Muscle of leg (tissue), 11 donors: ENCODE data around the gene FMN1. TPM values are rescaled to one million over a fixed set of nuclear protein-coding genes. Genes with fewer than 3 reads are reported as not detected.

Experiments
- DNase-seq: peaks from one replicate; pipeline ENCODE4 v3.0.0; 2013
- H3K27ac ChIP-seq: one replicate; pipeline ENCODE4 v1.5.1; 2013; ENCODE audit warnings: mild to moderate bottlenecking, low read length, control low read depth
- H3K27me3 ChIP-seq: one replicate; pipeline ENCODE4 v1.6.1; 2013; ENCODE audit warnings: low read length; ENCODE audit not compliant: control insufficient read depth, insufficient read depth
- H3K36me3 ChIP-seq: one replicate; pipeline ENCODE4 v1.6.1; 2013; ENCODE audit warnings: low read length; ENCODE audit not compliant: control insufficient read depth, insufficient read depth
- H3K4me1 ChIP-seq: one replicate; pipeline ENCODE4 v1.6.1; 2013; ENCODE audit warnings: low read length; ENCODE audit not compliant: control insufficient read depth, insufficient read depth
- H3K4me3 ChIP-seq: one replicate; pipeline ENCODE4 v1.5.1; 2013; ENCODE audit warnings: low read length, control low read depth
- H3K9me3 ChIP-seq: replicated peaks from 2 replicates; pipeline ENCODE4 v1.6.1; 2013; ENCODE audit warnings: low read depth, low read length; ENCODE audit not compliant: control insufficient read depth
- WGBS: methylation state at CpG from one replicate; pipeline ENCODE4 v1.1.5; 2013; ENCODE audit warnings: missing lambda C conversion rate; ENCODE audit not compliant: insufficient coverage; 5-methylcytosine and 5-hydroxymethylcytosine counted together
- polyA plus RNA-seq, 8 donors: library from polyadenylated mRNA; unstranded; fragments of 120-200 nt; gene quantifications; one replicate each; pipeline versions ENCODE4 v1.2.1 to v1.2.3, GENCODE V29; 2013; ENCODE audit warnings: inconsistent platforms in 1 of 8, low replicate concordance in 1 of 8; ENCODE audit not compliant: insufficient read length in 8 of 8, insufficient read depth in 1 of 8
- total RNA-seq: library from RNA; stranded (reverse); fragments of 120-200 nt; gene quantifications from one replicate; pipeline ENCODE4 v1.2.4, GENCODE V29; 2013

Gene FMN1
- total and polyA plus RNA-seq, 9 donors: 0.50 to 3.5 (median 1.0) TPM

DNA sequence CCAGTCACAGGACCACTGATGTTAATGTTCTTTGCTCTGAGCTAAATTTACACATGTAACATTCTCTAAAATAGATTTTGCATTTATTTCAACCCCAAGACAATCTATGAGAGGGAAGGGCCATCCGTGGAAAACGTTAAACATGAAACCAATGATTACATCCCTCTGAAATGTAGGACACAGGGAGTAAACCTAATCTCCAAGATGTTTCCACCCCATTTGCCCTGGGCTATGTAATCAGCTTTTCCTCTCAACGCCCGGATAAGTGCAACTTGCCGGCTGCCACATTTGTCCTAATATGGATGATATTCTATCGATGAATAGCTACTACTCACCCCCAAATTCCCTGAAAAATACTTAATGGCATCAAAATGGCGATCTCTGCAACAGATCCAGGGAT, 6.4 kb upstream of the FMN1 start:
- DNase-seq: no peak
- Histone ChIP-seq H3K4me1 (no peaks in the 10 kb centered on the region), H3K9me3 (no peaks in the 10 kb centered on the region), H3K27ac (no peak overlapping the region), H3K4me3 (no peak overlapping the region), H3K36me3 (no peaks in the 10 kb centered on the region), H3K27me3 (peaks cover 2% of the 10 kb centered on the region)
- 60% methylated on average over 2 of the region's 7 CpGs for WGBS

DNA sequence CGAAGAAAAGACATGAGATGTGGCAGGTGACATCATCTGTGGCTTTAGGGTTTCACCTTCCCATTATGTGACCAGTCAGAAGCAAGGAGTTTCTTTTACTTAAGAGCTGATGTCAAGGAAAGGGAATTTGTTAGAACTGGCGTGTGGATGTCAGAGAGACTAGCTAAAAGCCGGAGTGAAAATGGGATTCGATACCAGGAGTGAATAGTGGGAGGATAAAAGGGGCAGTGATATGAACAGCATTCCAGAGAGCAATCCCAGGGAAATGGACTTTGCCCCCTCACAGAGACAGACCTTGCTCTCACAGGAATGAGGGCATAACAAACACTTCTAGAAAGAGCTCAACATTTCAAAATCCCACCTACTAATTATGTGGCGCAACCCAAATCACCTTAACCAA, 5.9 kb upstream of the FMN1 start:
- 55% methylated on average over 3 of the region's 5 CpGs for WGBS
- H3K36me3 ChIP-seq: no peaks in the 10 kb centered on the region
- H3K4me1 ChIP-seq: no peaks in the 10 kb centered on the region
- DNase-seq: no peak
- no peak overlapping the region for H3K4me3 ChIP-seq
- H3K27me3 ChIP-seq: peaks cover 2% of the 10 kb centered on the region
- H3K9me3 ChIP-seq: no peaks in the 10 kb centered on the region
- no peak overlapping the region for H3K27ac ChIP-seq

DNA sequence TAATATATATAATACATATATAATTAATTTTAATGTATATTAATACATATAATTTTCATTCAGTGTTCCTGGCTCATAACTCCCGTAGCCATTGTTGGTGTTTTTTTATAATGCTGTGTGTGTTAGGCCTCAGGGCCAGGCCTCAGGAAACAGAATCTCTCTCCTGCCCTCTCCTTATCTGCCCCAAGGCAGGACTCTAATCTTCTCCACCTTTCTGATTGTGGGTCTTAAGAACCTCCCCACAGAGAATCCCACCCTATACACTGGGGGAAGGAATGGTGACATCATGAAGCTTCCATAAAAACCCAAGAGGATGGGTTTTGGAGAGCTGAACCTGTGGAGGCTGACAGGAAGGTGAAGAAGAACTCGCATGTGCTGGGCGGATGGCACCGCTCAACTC, 4.0 kb upstream of the FMN1 start:
- H3K4me1 ChIP-seq: peaks cover 9% of the 10 kb centered on the region
- no peaks in the 10 kb centered on the region for H3K36me3 ChIP-seq
- no peaks in the 10 kb centered on the region for H3K9me3 ChIP-seq
- H3K27ac ChIP-seq: no peak overlapping the region
- no peak for DNase-seq
- no CpG with 5 or more reads among the region's 4 CpGs for WGBS
- peaks cover 9% of the 10 kb centered on the region for H3K27me3 ChIP-seq
- H3K4me3 ChIP-seq: no peak overlapping the region

DNA sequence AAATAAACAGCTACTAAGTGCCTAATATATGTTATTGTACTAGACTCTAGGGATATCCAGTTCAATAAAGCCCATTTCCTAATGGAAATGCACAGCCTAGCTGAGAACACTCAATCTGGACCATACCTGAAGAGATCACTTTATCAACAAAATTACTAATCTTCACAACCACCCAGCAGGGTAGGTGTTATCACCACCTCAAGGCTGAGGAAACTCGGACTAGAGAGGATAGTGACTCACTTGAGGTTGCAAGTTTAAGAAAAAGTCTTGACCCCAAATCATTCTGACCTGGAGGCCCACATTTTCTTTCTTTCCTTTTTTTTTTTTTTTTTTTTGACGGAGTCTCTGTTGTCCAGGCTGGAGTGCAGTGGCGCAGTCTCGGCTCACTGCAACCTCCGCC, 3.1 kb upstream of the FMN1 start:
- Histone ChIP-seq H3K27ac (no peak overlapping the region), H3K36me3 (no peaks in the 10 kb centered on the region), H3K9me3 (no peaks in the 10 kb centered on the region), H3K4me3 (no peak overlapping the region), H3K27me3 (peaks cover 13% of the 10 kb centered on the region), H3K4me1 (peaks cover 9% of the 10 kb centered on the region)
- no CpG with 5 or more reads among the region's 5 CpGs for WGBS
- DNase-seq: no peak

DNA sequence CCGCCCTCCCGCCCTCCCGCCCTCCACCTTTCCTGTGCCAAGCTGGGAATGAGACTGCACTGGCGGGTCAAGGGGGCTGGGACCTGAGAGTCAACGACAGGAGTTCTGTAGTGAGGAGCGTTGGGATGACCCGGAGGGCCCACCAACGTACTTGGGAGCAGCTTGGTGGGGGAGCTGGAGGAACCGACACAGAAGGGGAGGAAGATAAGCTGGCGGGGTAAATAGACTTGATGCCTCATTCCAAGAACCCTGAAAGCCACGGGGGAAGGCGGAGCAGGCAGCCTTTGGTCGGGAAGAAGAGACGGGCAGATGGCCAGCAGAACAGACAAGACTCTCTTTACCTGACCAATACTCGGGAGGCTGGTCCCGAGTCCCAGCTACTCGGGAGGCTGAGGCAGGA, 277 bp downstream of the FMN1 start:
- H3K27ac ChIP-seq: no peak overlapping the region
- H3K9me3 ChIP-seq: no peaks in the 10 kb centered on the region
- H3K4me3 ChIP-seq: peak overlapping the region; percentile 45
- peaks cover 13% of the 10 kb centered on the region for H3K27me3 ChIP-seq
- no peak for DNase-seq
- H3K36me3 ChIP-seq: no peaks in the 10 kb centered on the region
- H3K4me1 ChIP-seq: peaks cover 9% of the 10 kb centered on the region
- 6% methylated on average over 13 of the region's 17 CpGs for WGBS

DNA sequence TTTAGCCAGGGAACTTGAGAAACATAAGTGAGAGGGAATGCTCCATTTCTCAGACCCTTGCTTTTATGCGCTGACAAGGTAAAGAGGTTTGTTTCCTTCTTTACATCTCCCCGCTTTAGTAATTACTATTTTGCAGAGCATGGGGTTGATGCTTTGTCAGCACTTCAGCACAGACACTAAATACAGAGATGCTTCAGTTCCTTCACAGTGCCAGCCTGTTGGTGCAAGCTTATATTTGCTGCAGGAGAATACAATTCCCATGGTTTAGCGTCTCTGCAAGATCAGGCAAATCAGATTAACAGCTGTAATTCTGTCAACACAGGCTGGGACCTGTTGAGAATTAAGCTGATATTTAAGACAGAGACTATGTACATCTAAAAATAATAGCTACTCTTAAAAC, 2.9 kb downstream of the FMN1 start:
- no peak overlapping the region for H3K27ac ChIP-seq
- no peak for DNase-seq
- H3K27me3 ChIP-seq: peaks cover 13% of the 10 kb centered on the region
- WGBS: no CpG with 5 or more reads among the region's 3 CpGs
- no peak overlapping the region for H3K4me3 ChIP-seq
- H3K9me3 ChIP-seq: no peaks in the 10 kb centered on the region
- H3K4me1 ChIP-seq: peaks cover 9% of the 10 kb centered on the region
- H3K36me3 ChIP-seq: no peaks in the 10 kb centered on the region

DNA sequence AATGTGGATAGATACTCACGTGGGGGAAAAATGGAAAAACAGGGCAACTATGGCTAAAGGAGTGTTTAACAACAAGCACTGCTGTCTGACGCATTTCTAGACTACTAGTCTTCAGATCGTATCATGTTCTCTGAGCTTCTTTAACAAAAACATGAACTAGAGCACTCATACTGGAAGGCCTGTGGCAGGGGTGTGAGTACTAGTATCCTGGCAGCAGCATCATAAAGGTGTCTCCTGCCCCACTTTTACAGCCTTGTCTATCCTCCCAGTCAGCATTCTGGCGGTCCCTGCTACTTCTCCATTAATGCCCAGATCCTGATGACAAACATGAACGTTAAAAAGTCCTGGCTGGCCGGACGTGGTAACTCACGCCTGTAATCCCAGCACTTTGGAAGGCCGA, 4.0 kb downstream of the FMN1 start:
- Histone ChIP-seq H3K36me3 (no peaks in the 10 kb centered on the region), H3K27ac (no peak overlapping the region), H3K9me3 (no peaks in the 10 kb centered on the region), H3K4me3 (no peak overlapping the region), H3K27me3 (peaks cover 13% of the 10 kb centered on the region), H3K4me1 (peaks cover 9% of the 10 kb centered on the region)
- DNase-seq: no peak
- WGBS: 53% methylated on average over 5 of the region's 9 CpGs

DNA sequence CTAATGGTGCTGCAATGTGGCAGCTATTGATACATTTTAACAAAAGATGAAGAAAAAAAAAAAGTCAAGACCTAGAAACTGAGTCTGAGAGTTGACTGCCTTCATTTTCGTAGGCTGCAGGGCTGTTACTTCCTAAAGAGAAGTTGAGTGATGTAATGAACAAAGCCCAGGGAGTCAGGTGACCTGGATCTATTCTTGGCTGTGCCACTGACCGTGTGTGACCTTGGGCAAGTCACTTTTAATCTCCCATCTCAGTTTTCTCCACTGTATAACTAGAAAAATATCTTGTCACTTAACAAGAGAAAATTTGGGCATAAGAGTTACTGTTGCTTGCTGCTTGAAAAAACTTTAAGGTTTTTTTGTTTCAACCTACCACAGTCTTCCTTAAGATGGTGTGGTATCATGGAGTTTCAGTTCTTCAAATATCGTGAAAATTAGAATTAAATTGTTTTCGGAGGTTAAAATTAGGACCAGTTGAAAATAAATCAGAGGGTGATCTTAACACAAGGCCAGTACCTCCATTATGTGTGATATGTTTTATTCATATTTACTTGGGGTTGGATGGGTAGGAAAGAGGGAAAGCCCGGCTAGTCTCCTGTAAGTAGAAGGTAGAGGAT, 5.8 kb downstream of the FMN1 start:
- 60% methylated on average over 1 of the region's 5 CpGs for WGBS
- Histone ChIP-seq H3K9me3 (no peaks in the 10 kb centered on the region), H3K36me3 (no peaks in the 10 kb centered on the region), H3K27ac (no peak overlapping the region), H3K27me3 (peaks cover 8% of the 10 kb centered on the region), H3K4me1 (no peaks in the 10 kb centered on the region), H3K4me3 (no peak overlapping the region)
- DNase-seq: peak; percentile 39

DNA sequence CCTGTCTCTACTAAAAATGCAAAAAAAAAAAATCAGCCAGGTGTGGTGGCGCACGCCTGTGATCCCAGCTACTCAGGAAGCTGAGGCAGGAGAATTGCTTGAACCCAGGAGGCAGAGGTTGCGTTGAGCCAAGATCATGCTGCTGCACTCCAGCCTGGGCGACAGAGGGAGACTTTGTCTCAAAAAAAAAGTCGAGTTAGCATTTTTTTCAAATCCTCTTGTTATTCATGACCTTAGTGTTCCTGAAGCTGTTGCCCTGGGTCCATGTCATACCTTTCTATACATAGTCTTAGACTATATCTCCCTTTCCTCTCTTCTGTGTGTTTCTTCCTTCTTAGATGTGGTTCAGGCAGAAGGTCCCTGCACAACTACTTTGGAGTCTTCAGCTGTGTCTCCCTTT, 6.4 kb downstream of the FMN1 start:
- Histone ChIP-seq H3K27ac (no peak overlapping the region), H3K9me3 (no peaks in the 10 kb centered on the region), H3K27me3 (peaks cover 3% of the 10 kb centered on the region), H3K4me1 (no peaks in the 10 kb centered on the region), H3K4me3 (no peak overlapping the region), H3K36me3 (no peaks in the 10 kb centered on the region)
- WGBS: 82% methylated on average over 5 of the region's 5 CpGs
- no peak for DNase-seq

DNA sequence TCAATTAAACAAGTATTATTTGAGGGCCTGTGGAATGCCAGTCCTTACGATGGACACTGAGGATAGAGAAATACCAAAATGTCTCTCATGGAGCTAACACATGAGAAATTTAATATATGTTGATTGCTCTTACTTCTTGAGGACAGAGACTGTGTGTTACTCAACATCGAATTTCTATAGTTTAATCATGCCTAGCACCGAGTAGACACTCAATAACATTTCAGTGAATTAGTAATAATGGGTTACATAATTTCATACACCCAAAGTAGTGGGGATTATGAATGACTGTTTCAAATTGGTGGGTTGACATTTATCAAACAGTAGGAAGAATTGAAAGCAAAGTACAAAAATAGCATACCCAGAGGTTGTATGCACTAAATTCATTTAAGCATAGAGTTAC, 11.2 kb downstream of the FMN1 start:
- Histone ChIP-seq H3K4me3 (no peak overlapping the region), H3K27ac (no peak overlapping the region), H3K4me1 (no peaks in the 10 kb centered on the region), H3K9me3 (no peaks in the 10 kb centered on the region), H3K27me3 (peaks cover 2% of the 10 kb centered on the region), H3K36me3 (no peaks in the 10 kb centered on the region)
- WGBS: no CpG with 5 or more reads among the region's 3 CpGs
- DNase-seq: no peak

DNA sequence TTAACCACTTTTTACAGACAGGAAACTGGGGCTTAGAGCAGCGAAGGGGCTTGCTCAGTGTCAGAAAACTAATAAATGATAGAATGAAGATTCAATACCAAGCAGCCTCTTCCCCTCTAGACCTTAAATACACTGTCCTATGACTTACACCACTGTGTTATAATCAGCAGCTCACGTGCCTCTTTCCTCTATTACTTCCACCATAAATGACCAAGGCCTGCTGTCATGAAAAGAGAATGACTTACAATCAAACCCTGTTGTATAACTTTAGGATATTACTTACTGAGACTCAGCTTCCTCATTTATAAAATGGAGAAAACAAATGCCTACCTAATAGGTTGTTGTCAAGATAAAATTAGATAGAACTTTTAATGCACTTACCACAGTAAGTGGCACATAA, 11.6 kb downstream of the FMN1 start:
- Histone ChIP-seq H3K27ac (no peak overlapping the region), H3K4me3 (no peak overlapping the region), H3K9me3 (no peaks in the 10 kb centered on the region), H3K4me1 (no peaks in the 10 kb centered on the region), H3K36me3 (no peaks in the 10 kb centered on the region), H3K27me3 (peaks cover 2% of the 10 kb centered on the region)
- no CpG with 5 or more reads among the region's 2 CpGs for WGBS
- DNase-seq: no peak
